ENCODE results near the gene OR2F2.

OR2F2 gene

DNA sequence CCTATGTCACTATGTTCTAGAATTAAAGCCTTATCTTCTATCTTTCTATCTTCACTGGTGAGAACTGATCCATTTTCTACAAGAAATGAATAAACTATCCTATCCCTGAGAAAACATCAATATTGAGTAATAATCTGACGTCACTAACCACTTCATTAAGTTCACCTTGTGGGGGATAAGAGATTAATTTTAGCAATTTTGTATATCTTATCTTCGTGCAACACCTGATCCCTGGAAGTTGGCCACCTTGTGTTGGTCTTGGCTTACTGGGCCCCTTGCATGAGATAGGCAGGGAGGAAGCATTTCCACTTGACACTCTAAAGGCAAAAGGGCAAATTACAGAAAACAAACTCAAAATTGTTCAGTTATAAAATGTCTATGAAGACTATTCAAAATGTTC lies 45.0 kb downstream of the OR2F2 start:
- no peak for DNase-seq

DNA sequence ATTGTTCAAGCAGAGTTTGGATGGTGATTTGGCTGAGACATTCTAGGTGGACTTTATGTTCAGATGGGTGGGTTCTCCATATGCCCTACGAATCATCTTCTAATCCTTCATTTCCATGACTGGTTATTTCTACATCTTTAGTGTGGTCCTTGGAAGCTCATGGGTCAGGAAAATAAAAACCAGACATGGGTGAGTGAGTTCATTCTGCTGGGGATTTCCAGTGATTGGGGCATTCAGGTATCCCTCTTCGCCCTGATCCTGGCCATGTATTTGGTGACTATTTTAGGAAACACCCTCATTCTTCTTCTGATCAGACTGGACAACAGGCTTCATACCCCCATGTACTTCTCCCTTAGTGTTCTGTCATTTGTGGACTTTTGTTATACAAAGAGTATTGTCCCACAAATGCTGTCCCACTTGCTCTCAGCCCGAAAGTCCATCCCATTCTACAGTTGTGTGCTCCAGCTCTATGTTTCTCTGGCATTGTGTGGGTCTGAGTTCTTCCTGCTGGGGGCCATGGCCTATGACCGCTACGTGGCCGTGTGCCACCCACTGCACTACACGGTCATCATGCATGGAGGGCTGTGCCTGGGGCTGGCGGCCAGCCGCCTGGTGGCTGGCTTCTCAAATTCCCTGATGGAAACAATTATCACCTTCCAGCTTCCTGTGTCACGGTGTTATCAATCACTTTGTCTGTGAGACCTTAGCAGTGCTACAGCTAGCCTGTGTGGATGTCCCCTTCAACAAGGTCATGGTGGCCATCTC lies 45.9 kb downstream of the OR2F2 start:
- no peak for DNase-seq

DNA sequence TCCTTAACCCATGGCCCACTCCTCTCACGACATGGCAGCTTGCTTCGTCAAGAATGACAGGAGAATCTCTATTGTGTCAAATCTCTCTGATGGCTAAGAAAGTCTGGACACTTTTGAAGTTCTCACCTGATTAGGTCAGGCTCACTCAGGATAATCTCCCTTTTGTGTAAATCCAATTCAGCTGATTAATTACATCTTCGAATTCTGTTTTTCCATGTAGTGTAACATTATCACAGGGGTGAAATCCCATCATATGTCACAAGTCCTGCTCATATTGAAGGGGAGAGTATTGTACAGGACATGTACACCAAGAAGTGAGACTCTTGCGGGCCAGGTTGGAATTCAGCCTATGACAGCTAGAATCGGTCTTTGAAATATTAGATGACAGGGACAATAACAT lies 48.9 kb downstream of the OR2F2 start:
- no peak for DNase-seq
